GM21367 (cell line): ENCODE results near the gene P3H4.
"Not testable (repeated sequence)": the region's sequence is repeated elsewhere in the genome, so short reads cannot be mapped to it uniquely, and the experiment has no call there.

Source experiments
- ATAC-seq: cut with Tn5 transposase; IDR thresholded peaks from one replicate; pipeline ENCODE4 v1.9.1; 2021; ENCODE audit not compliant: unreplicated experiment

The P3H4 gene

DNA sequence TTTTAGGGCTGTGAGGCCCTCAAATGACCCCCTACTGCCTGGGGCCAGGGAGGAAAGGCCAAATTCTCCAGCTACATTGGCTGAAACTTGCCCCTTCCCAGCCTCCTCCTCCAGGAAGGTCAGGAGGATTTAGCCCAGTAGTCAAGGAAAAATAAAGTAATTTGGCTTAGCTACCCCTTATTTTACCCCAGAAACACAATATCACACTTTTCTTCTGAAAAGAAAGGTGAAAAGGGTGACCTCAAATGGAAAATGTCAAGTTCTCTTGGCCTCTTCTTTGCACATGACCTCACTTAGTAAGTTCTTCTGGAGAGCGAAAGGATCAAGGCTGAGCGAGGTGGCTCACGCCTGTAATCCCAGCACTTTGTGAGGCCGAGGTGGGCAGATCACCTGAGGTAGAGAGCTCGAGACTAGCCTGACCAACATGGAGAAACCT lies 17.2 kb downstream of the P3H4 start:
- ATAC-seq, result no peak

- no peak for ATAC-seq
Measured at GRCh38 chr17:41793784-41794539, 17.8 kb downstream of the P3H4 start.

- ATAC-seq, result no peak
Measured at GRCh38 chr17:41792845-41793783, 18.6 kb downstream of the P3H4 start.

GRCh38 chr17:41787021-41787418 lies 24.7 kb downstream of the P3H4 start:
- no peak for ATAC-seq

DNA sequence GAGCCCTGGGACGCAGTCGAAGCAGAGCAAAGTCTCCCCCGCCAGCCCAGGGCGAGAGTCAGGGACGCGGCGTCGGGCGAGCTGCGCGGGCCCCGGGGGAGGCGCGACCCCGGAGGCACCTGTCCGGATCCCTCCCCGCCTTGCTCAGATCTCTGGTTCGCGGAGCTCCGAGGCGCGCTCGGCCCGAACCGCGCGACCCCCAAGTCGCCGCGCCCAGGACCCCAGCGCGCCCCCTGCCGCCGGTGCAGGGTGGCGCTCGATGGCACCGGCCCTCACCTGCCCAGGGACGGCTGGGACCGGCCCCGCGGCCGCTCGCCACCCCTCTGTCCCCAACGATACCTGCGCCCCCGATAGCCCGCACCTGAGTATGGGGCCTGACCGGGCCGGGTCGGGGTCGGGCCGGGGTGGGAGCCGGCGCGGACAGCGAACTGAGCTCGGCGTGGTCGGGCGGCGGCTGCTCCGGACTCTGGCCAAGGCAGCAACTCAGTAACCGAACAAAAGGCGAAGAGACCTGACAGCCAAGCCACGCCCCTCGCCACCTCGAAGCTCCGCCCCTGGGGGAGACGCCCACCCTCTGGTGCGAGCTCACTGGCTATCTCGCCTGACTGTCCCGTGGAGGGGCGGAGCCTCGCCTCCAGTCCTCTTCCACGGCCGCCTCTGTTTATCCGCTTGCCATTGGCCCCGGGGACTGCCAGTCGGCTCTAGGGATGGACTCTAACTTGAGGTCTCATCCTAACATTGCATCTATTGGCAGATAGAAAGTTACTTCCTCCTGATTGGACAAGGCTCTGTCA lies 25.3 kb downstream of the P3H4 start, which contains the start of gene JUP:
TSS of gene JUP (minus strand) at position 485 of the 794 bp plus-strand sequence. CDS start 14,857 bp downstream, outside the sequence.
- ATAC-seq, result peak; percentile 60

GRCh38 chr17:41785859-41786226 lies 25.9 kb downstream of the P3H4 start:
- no peak for ATAC-seq

DNA sequence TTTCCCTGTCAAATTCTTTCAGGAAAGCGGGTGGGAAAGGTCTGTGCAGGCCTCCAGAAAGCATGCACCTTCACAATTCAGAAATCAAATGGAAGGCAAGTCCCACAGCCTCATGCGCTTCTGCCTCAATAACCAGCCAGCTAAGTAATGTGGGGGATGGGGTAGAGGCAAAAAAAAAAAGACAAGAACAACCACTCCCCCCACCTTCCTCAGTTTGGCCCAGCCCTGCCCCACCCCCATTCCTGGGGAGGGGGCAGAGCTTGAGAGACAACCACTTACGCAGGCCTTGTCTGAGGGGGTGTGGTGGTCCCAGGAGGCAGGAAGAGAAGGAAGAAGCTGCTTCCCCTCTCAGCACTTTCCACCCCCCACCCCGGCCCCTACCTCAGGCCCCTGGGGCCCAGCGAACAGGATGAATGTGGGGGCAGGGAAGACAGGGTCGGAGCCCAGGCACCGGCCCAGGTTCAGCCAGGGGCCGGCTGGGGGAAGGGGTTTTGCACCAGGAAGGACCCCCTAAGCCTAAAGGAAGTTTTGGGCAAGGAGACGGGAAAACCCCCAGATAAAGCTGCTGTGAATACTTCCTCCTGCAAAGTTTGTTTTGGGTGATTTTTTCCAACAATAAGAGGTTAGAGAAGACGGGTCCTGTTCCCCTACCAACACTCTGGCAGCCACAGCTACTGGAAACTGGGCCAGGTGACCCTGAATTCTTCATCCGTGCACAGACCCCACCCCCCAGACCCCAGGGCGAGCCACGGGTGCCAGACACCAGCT lies 26.5 kb downstream of the P3H4 start:
- no peak for ATAC-seq

- no peak for ATAC-seq
Measured at GRCh38 chr17:41784207-41784744, 27.5 kb downstream of the P3H4 start.

GRCh38 chr17:41782142-41782541 lies 29.6 kb downstream of the P3H4 start:
- ATAC-seq, result no peak

DNA sequence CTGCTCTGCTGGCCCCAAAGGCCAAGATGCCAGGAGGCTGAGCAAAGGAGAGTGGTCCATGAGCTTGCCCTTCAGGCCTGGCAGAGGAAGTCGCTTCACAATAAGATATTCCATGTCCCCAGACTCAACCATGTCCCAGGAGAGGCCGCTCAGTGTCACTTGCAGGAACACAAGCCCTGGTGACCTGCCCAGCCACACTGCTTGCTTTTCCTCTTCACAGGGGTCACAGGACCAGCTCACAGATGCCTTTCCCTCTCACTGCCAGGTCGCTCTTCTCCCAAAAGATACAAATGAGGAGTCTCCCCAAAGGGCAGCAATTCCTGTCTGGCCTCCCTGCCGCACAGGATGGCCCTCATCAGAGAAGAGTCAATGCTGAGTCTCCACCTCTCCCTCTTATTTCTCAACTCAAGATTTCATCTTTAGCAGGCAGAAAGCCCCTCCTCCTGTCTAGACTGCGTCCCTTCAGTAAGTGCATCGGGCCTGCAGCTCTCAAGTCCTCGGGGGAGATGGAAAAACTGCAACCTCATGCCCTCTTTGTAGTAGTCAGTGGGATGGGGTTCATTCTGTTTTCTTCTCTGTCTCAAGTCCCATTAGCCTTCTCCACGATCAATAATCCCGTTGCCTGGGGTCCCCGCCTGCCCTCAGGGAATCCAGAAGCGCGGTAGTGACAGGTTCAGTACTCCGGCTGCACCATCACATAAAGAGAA lies 30.2 kb downstream of the P3H4 start:
- no peak for ATAC-seq

GRCh38 chr17:41779954-41780353 lies 31.8 kb downstream of the P3H4 start:
- no peak for ATAC-seq

- ATAC-seq, result no peak
Measured at GRCh38 chr17:41777574-41778188, 34.1 kb downstream of the P3H4 start.

DNA sequence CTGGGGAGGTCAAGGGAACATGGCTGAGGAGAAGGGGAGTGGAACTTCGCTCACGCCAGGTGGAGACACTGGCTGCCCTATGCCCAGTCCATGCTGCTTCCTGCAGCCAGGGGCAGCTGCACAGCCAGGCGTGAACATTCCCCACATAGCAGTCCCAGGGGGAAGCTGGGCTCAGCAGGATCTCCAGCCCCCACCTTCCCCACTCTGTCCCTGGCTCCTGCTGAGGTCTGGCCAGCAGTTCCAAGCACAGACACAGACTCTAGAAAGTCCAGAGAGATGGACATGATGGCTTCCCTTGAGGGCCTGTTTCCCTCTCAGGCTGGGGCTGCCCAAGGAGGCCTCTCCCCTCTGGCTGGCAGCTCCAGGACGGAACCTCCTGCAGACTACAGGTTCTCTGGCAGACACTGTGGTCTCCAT lies 34.6 kb downstream of the P3H4 start:
- no peak for ATAC-seq

DNA sequence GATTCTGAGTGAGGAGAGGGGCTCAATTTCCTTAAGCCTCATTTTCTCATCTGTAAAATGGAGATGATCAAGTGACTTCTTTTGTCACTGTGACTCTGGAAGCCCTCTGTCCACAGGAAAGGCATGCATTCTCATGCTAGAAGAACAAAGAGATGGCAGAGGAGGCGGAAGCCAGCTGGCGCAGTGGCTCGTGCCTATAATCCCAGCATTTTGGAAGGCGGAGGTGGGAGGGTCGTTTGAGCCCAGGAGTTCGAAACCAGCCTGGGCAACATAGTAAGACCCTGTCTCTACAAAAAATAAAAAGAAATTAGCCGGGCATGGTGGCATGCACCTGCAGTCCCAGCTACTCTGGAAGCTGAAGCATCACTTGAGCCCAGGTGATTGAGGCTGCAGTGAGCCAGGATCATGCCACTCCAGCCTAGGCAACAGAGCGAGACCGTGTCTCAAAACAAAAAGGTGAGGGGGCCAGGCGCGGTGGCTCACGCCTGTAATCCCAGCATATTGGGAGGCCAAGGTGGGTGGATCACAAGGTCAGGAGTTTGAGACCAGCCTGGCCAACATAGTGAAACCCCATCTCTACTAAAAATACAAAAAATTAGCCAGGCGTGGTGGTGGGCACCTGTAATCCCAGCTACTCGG lies 35.4 kb downstream of the P3H4 start:
- not testable (repeated sequence) for ATAC-seq

GRCh38 chr17:41775394-41776226 lies 36.1 kb downstream of the P3H4 start:
- no peak for ATAC-seq

- no peak for ATAC-seq
Measured at GRCh38 chr17:41773731-41774193, 38.0 kb downstream of the P3H4 start.

DNA sequence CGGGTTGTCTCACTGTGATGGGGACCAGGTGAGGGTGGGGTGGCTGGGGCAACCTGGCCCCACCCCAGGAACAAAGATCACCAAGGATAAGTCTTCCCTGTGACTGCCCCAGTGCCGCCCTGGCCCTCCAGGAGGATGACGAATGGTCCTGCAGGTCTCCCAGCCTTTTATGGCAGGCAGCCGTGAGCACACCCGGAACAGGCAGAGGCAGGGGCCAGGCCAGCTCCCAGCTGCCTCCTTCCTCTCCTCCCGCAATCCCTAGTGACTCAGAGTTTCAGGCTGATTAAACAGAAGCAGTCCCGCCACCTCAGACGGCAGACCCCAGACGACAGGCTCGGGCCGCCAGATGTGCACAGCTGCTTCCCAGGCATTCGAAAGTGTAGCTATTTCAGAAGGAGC lies 38.6 kb downstream of the P3H4 start:
- ATAC-seq, result no peak
